Endothelial cell of umbilical vein (primary cell): ENCODE results near the gene MAP1LC3B. TPM values are rescaled to one million over a fixed set of nuclear protein-coding genes. Genes with fewer than 3 reads are reported as not detected.

Experiments
- BruUV-seq: library from RNA; stranded (reverse); fragments of 400-500 nt; replicated peaks from 2 replicates; lab custom pipeline; 2021; lab: Mats Ljungman, UMichigan
- CTCF ChIA-PET: fragments of 300-600, 350-600 bp; sonication (Branson Sonifier 250); formaldehyde crosslinking; loops from one replicate; lab custom pipeline; 2021; ENCODE audit warnings: antibody characterized with exemption, inconsistent platforms; lab: Charles Lee
- POLR2A ChIA-PET: fragments of 300-600, 350-600 bp; sonication (Branson Sonifier 250); formaldehyde crosslinking; loops from one replicate; lab custom pipeline; 2021; ENCODE audit warnings: antibody characterized with exemption, inconsistent platforms; lab: Charles Lee
- DNase-seq: peaks from one replicate; pipeline ENCODE4 v3.0.0-alpha.2; 2011; ENCODE audit warnings: low read depth, low spot score
- FAIRE-seq: peaks from 2 replicates; lab custom pipeline; 2011; peaks lifted over from hg19 to GRCh38; lab: Jason Lieb, UNC
- H2AFZ ChIP-seq: 2 replicates; pipeline ENCODE4 v1.6.0; 2012; ENCODE audit warnings: low read depth, low read length, control low read depth, inconsistent platforms
- H3K27ac ChIP-seq: 2 replicates; pipeline ENCODE4 v1.5.1; 2011; ENCODE audit warnings: low read depth, mild to moderate bottlenecking, control low read depth, low read length, moderate library complexity; ENCODE audit not compliant: insufficient read depth
- H3K27me3 ChIP-seq, 2 experiments: 2 replicates each; pipeline versions ENCODE4 v1.6.0 to v1.6.1; 2011; ENCODE audit warnings: low read length in 2 of 2, mixed read lengths in 1 of 2; ENCODE audit not compliant: control insufficient read depth in 2 of 2, insufficient read depth in 2 of 2
- H3K36me3 ChIP-seq, 2 experiments: 2 replicates in 1 of 2; 3 replicates in 1 of 2; pipeline ENCODE4 v1.5.1; 2011; ENCODE audit warnings: low read length in 2 of 2, mild to moderate bottlenecking in 1 of 2, moderate library complexity in 1 of 2; ENCODE audit not compliant: control insufficient read depth in 2 of 2, insufficient read depth in 2 of 2; ENCODE audit errors: extremely low read depth in 1 of 2
- H3K4me1 ChIP-seq: 3 replicates; pipeline ENCODE4 v1.5.1; 2011; ENCODE audit warnings: mild to moderate bottlenecking, low read length; ENCODE audit not compliant: control insufficient read depth, insufficient read depth; ENCODE audit errors: extremely low read depth
- H3K4me2 ChIP-seq: 2 replicates; pipeline ENCODE4 v1.6.1; 2011; ENCODE audit warnings: low read length, control low read depth, mixed read lengths; ENCODE audit not compliant: insufficient read depth
- H3K4me3 ChIP-seq, 3 experiments: fragments of 200-600 bp in 1 of 3; sonication (generic), shearing (Covaris generic) in 1 of 3; replicated peaks in 1 of 3; 2 replicates each; pipeline ENCODE4 v1.5.1; 2011 to 2016; ENCODE audit warnings: control low read depth in 3 of 3, low read length in 3 of 3, mild to moderate bottlenecking in 2 of 3, inconsistent platforms in 1 of 3, low read depth in 1 of 3, moderate library complexity in 1 of 3; ENCODE audit not compliant: insufficient read depth in 1 of 3
- H3K79me2 ChIP-seq: 2 replicates; pipeline ENCODE4 v1.6.0; 2012; ENCODE audit warnings: low read length, inconsistent platforms; ENCODE audit not compliant: control insufficient read depth, insufficient read depth
- H3K9ac ChIP-seq: replicated peaks from 2 replicates; pipeline ENCODE3; 2011; ENCODE audit warnings: low read length, control low read depth; ENCODE audit not compliant: insufficient read depth; ENCODE audit errors: extremely low read depth
- H3K9me1 ChIP-seq: replicated peaks from 3 replicates; pipeline ENCODE4 v1.6.0; 2011; ENCODE audit warnings: mild to moderate bottlenecking, low read length; ENCODE audit not compliant: control insufficient read depth, insufficient read depth; ENCODE audit errors: extremely low read depth
- H3K9me3 ChIP-seq: replicated peaks from 2 replicates; pipeline ENCODE4 v1.5.1; 2012; ENCODE audit warnings: low read length, inconsistent platforms; ENCODE audit not compliant: control insufficient read depth, insufficient read depth
- H4K20me1 ChIP-seq: replicated peaks from 2 replicates; pipeline ENCODE3; 2011; ENCODE audit warnings: mild to moderate bottlenecking, low read length; ENCODE audit not compliant: control insufficient read depth, insufficient read depth; ENCODE audit errors: extremely low read depth
- EZH2 ChIP-seq: IDR thresholded peaks from 2 replicates; pipeline ENCODE4 v1.6.1; 2012; ENCODE audit warnings: borderline replicate concordance, low read depth, mild to moderate bottlenecking, moderate library complexity, low read length, inconsistent platforms; ENCODE audit not compliant: severe bottlenecking
- FOS ChIP-seq: IDR thresholded peaks from 2 replicates; pipeline ENCODE4 v1.6.1; 2011; ENCODE audit warnings: mild to moderate bottlenecking, low read length, moderate library complexity, borderline replicate concordance; ENCODE audit not compliant: insufficient read depth
- GATA2 ChIP-seq: IDR thresholded peaks from 2 replicates; pipeline ENCODE4 v1.7.0; 2011; ENCODE audit warnings: low read depth, mild to moderate bottlenecking, moderate library complexity, mixed read lengths, low read length; ENCODE audit not compliant: insufficient read length, insufficient read depth
- JUN ChIP-seq: IDR thresholded peaks from 2 replicates; pipeline ENCODE4 v1.6.1; 2011; ENCODE audit warnings: borderline replicate concordance, low read depth; ENCODE audit not compliant: insufficient read length, insufficient read depth
- MYC ChIP-seq: IDR thresholded peaks from one replicate; pipeline ENCODE4 v1.6.1; 2011; ENCODE audit warnings: mild to moderate bottlenecking, low read depth, low read length
- POLR2A ChIP-seq: IDR thresholded peaks from 2 replicates; pipeline ENCODE4 v1.6.1; 2012; ENCODE audit warnings: low read depth, mild to moderate bottlenecking, control low read depth, low read length
- POLR2AphosphoS5 ChIP-seq: IDR thresholded peaks from 2 replicates; pipeline ENCODE4 v1.6.1; 2012; ENCODE audit warnings: low read depth, mild to moderate bottlenecking, control low read depth, low read length, moderate library complexity; ENCODE audit not compliant: insufficient read depth
- dilution Hi-C: fragments of 300-500 bp; cut with MboI; formaldehyde crosslinking; loops from one replicate; pipeline ENCODE4 v1.15.0; 2019; ENCODE audit warnings: low sequenced_read_pairs; ENCODE audit not compliant: extremely low pct_ligation_motif_present
- intact Hi-C: fragments of 100-400 bp; cut with micrococcal nuclease; formaldehyde crosslinking; loops from one replicate; pipeline ENCODE4 v1.10.0; 2022
- polyA plus RNA-seq, 4 experiments: library from polyadenylated mRNA; depleted of rRNA in 3 of 4; stranded (reverse) in 3 of 4; unstranded in 1 of 4; fragments of >200 nt; gene quantifications; 2 replicates each; pipeline versions ENCODE4 v1.2.1 to v1.2.3, GENCODE V29; 2011 to 2012; ENCODE audit warnings: missing spikeins in 1 of 4
- total RNA-seq: library from RNA; stranded (reverse); gene quantifications from 2 replicates; pipeline ENCODE4 v1.2.3, GENCODE V29; 2021
- TF ChIP-seq, protein P1 (sequence below), 2 donors: IDR thresholded peaks; 1 replicate in 1 of 2; 2 replicates in 1 of 2; pipeline ENCODE4 v1.5.1; 2011; ENCODE audit warnings: low read length in 2 of 2, mild to moderate bottlenecking in 2 of 2, moderate library complexity in 2 of 2, control low read depth in 1 of 2, inconsistent platforms in 1 of 2, low read depth in 1 of 2; ENCODE audit not compliant: insufficient read depth in 1 of 2; ENCODE audit errors: extremely low read depth in 1 of 2
- TF ChIP-seq, protein P2 (sequence below): IDR thresholded peaks from 2 replicates; pipeline ENCODE4 v1.6.1; 2011; ENCODE audit not compliant: insufficient read depth, insufficient read length

MAP1LC3B gene
- total and polyA plus RNA-seq, 2 donors (not counting 3 experiments of a cell fraction or from before 2014, with no cell fraction given), result 40.7 to 99.9 TPM

DNA sequence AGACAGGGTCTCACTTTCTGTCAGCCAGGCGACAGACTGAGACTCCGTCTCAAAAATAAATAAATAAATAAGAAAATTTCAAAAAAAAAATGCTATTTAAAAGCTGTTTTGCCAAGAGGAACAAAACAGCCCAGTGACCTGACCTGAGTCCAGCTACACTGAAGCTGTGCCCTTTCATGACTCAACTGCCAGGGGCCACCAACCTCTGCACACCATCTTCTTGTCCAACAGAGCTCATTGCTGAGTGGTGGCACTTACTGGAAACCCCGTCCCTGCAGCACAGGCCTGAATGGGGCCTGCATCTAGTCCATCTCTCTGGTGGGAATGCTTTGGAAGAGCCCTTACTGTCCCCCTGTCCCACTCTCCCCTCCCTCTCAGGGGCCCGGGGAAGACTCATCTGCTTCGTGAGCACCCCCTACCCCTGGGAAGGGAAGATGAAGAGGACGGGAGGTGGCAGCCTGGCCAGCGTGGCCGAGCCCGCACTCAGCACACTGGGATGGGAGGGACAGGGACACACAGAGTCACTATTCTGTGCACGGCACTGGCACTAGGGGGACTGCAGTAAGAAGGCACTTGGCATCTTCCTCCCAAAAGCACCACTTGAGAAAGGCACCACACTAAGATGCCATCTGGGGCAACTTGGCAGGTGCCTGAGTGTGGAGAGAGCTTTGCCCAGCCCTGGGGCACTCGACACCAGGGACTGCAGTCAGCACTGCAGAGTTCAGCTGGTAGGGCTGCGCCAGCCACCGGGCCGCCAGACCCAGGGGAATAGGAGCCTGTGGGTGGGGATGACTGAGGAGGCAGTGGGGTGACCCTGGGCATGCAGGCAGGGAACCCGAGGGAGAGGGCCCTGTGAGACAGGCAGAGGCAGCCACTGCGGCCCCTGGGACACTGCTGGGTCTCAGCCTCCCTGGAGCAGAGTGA, 22.1 kb upstream of the MAP1LC3B start:
- TF ChIP-seq, protein P1, sequence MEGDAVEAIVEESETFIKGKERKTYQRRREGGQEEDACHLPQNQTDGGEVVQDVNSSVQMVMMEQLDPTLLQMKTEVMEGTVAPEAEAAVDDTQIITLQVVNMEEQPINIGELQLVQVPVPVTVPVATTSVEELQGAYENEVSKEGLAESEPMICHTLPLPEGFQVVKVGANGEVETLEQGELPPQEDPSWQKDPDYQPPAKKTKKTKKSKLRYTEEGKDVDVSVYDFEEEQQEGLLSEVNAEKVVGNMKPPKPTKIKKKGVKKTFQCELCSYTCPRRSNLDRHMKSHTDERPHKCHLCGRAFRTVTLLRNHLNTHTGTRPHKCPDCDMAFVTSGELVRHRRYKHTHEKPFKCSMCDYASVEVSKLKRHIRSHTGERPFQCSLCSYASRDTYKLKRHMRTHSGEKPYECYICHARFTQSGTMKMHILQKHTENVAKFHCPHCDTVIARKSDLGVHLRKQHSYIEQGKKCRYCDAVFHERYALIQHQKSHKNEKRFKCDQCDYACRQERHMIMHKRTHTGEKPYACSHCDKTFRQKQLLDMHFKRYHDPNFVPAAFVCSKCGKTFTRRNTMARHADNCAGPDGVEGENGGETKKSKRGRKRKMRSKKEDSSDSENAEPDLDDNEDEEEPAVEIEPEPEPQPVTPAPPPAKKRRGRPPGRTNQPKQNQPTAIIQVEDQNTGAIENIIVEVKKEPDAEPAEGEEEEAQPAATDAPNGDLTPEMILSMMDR (IDR thresholded peaks at IDR 0.05; ENCODE audit: extremely low read depth in 1 of 2, insufficient read depth in 1 of 2, low read depth in 1 of 2, low read length in 2 of 2), result no peak
- no peak for TF ChIP-seq JUN
- no peak for TF ChIP-seq GATA2
- TF ChIP-seq, protein P2, sequence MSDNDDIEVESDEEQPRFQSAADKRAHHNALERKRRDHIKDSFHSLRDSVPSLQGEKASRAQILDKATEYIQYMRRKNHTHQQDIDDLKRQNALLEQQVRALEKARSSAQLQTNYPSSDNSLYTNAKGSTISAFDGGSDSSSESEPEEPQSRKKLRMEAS, result no peak
- no peak for TF ChIP-seq POLR2AphosphoS5
- no peak for TF ChIP-seq EZH2
- TF ChIP-seq POLR2A, result no peak
- TF ChIP-seq MYC, result no peak
- TF ChIP-seq FOS, result no peak
- FAIRE-seq (no peak), DNase-seq (no peak)
- no peak overlapping the region for H3K9ac ChIP-seq
- BruUV-seq, result no TSS peak
- H3K79me2 ChIP-seq, result peaks cover 55% of the 10 kb centered on the region
- H3K4me2 ChIP-seq, result no peak overlapping the region
- no peaks in the 10 kb centered on the region for H3K9me1 ChIP-seq
- no peak overlapping the region for H2AFZ ChIP-seq
- peaks cover 10% of the 10 kb centered on the region for H3K4me1 ChIP-seq
- intact Hi-C loops, result loop anchor here (5.0 kb wide), 1 partner anchor 38 kb away; no protein-coding TSS in a partner anchor
- no peak overlapping the region for H3K4me3 ChIP-seq
- no peak overlapping the region for H3K27ac ChIP-seq
- ChIA-PET CTCF (interaction anchor here (1.0 kb wide), 1 partner anchor 167 kb away, joined by 3 read pairs; no protein-coding TSS in a partner anchor), POLR2A (no interaction called here)
- no peaks in the 10 kb centered on the region for H3K36me3 ChIP-seq
- no peaks in the 10 kb centered on the region for H3K9me3 ChIP-seq
- dilution Hi-C loops, result no loop called here
- no peaks in the 10 kb centered on the region for H3K27me3 ChIP-seq
- H4K20me1 ChIP-seq, result no peaks in the 10 kb centered on the region
